Vagina (tissue), 2 donors: ENCODE results near the gene GINS1. TPM values are rescaled to one million over a fixed set of nuclear protein-coding genes. Genes with fewer than 3 reads are reported as not detected.
"Not testable (repeated sequence)": the region's sequence is repeated elsewhere in the genome, so short reads cannot be mapped to it uniquely, and the experiment has no call there.

Experiments
- DNase-seq, 2 donors: peaks; one replicate each; pipeline ENCODE4 v3.0.0-alpha.2; 2017; ENCODE audit errors: extremely low spot score in 2 of 2
- H3K27ac ChIP-seq: fragments of 200-600 bp; sonication (generic); one replicate; pipeline ENCODE4 v1.5.1; 2019
- H3K27me3 ChIP-seq: fragments of 200-600 bp; sonication (generic); one replicate; pipeline ENCODE4 v1.5.1; 2019
- H3K36me3 ChIP-seq, 2 donors: fragments of 200-600 bp; sonication (generic); one replicate each; pipeline ENCODE4 v1.5.1; 2017 to 2019
- H3K4me1 ChIP-seq: fragments of 200-600 bp; sonication (generic); one replicate; pipeline ENCODE4 v1.5.1; 2019
- H3K4me3 ChIP-seq, 2 donors: fragments of 200-600 bp; sonication (generic); 1 replicate in 1 of 2; 2 replicates in 1 of 2; pipeline ENCODE4 v1.5.1; 2016 to 2019
- H3K9me3 ChIP-seq: fragments of 200-600 bp; sonication (generic); one replicate; pipeline ENCODE4 v1.5.1; 2019
- POLR2A ChIP-seq, 2 donors: fragments of 450-650 bp; IDR thresholded peaks; one replicate each; pipeline ENCODE4 v1.6.1; 2017; ENCODE audit warnings: antibody characterized with exemption in 2 of 2, mild to moderate bottlenecking in 2 of 2, moderate library complexity in 2 of 2
- POLR2AphosphoS5 ChIP-seq, 2 donors: sonication (generic); formaldehyde crosslinking; IDR thresholded peaks; one replicate each; pipeline ENCODE4 v1.9.0; 2017; ENCODE audit warnings: antibody characterized with exemption in 2 of 2, mild to moderate bottlenecking in 2 of 2, low read depth in 1 of 2; ENCODE audit not compliant: insufficient read depth in 1 of 2
- intact Hi-C: fragments of 100-400 bp; cut with DNase I; formaldehyde crosslinking; loops from one replicate; pipeline ENCODE4 v1.15.1; 2023
- total RNA-seq: library from RNA; depleted of rRNA; stranded (reverse); fragments of >200 nt; gene quantifications from one replicate; pipeline ENCODE4 v1.2.3, GENCODE V29; 2016
- TF ChIP-seq, protein P1 (sequence below), 3 experiments: fragments of 450-650 bp in 2 of 3; fragments of 200-600 bp in 1 of 3; sonication (generic) in 1 of 3; IDR thresholded peaks; one replicate each; pipeline ENCODE4 v1.5.1; 2017 to 2019; ENCODE audit warnings: antibody characterized with exemption in 3 of 3, mild to moderate bottlenecking in 2 of 3, moderate library complexity in 2 of 3

Gene GINS1
- total RNA-seq, 1 donor from 2014 or later = 2.0 TPM

DNA sequence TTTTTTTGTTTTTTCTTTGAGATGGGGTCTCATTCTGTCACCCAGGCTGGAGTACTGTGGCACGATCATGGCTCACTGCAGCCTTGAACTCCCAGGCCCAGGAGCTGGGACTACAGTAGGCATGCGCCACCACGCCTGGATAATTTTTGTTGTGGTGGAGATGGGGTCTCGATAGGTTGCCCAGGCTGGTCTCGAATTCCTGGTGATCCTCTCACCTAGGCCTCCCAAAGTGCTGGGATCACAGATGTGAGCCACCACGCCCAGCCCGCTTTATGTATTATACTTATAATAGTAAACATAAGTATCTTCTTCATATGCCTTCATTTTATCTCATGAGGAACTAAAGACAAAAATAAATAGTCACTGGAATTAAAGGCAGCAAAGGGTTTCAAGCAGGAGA lies 63.5 kb downstream of the GINS1 start:
- Histone ChIP-seq H3K9me3 (no peaks in the 10 kb centered on the region), H3K27me3 (no peaks in the 10 kb centered on the region), H3K4me3 (no peak overlapping the region), H3K27ac (no peak overlapping the region), H3K4me1 (no peaks in the 10 kb centered on the region), H3K36me3 (peaks cover 0 to 15% of the 10 kb centered on the region in 2 donors)
- DNase-seq = no peak
- intact Hi-C loops = no loop called here
- TF ChIP-seq POLR2AphosphoS5 (IDR thresholded peaks at IDR 0.05; ENCODE audit: insufficient read depth in 1 of 2, low read depth in 1 of 2) (no peak), POLR2A (IDR thresholded peaks at IDR 0.05) (no peak)
- TF ChIP-seq, protein P1, sequence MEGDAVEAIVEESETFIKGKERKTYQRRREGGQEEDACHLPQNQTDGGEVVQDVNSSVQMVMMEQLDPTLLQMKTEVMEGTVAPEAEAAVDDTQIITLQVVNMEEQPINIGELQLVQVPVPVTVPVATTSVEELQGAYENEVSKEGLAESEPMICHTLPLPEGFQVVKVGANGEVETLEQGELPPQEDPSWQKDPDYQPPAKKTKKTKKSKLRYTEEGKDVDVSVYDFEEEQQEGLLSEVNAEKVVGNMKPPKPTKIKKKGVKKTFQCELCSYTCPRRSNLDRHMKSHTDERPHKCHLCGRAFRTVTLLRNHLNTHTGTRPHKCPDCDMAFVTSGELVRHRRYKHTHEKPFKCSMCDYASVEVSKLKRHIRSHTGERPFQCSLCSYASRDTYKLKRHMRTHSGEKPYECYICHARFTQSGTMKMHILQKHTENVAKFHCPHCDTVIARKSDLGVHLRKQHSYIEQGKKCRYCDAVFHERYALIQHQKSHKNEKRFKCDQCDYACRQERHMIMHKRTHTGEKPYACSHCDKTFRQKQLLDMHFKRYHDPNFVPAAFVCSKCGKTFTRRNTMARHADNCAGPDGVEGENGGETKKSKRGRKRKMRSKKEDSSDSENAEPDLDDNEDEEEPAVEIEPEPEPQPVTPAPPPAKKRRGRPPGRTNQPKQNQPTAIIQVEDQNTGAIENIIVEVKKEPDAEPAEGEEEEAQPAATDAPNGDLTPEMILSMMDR (IDR thresholded peaks at IDR 0.05) = no peak

DNA sequence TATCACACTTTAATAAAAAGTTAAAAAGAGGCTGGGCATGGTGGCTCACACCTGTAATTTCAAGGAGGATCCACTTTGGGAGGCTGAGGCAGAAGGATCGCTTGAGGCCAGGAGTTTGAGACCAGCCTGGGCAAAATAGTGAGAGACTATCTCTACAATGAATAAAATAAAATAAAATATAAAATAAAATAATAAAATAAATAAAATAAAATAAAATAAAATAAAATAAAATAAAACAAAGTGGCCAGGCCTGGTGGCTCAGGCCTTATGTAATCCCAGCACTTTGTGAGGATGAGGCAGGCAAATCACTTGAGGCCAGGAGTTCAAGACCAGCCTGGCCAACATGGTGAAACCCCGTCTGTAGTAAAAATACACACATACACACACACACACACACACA lies 65.8 kb downstream of the GINS1 start:
- H3K4me3 ChIP-seq, H3K27ac ChIP-seq, H3K9me3 ChIP-seq, H3K27me3 ChIP-seq, DNase-seq, intact Hi-C loops, H3K36me3 ChIP-seq, H3K4me1 ChIP-seq: not testable (repeated sequence)

DNA sequence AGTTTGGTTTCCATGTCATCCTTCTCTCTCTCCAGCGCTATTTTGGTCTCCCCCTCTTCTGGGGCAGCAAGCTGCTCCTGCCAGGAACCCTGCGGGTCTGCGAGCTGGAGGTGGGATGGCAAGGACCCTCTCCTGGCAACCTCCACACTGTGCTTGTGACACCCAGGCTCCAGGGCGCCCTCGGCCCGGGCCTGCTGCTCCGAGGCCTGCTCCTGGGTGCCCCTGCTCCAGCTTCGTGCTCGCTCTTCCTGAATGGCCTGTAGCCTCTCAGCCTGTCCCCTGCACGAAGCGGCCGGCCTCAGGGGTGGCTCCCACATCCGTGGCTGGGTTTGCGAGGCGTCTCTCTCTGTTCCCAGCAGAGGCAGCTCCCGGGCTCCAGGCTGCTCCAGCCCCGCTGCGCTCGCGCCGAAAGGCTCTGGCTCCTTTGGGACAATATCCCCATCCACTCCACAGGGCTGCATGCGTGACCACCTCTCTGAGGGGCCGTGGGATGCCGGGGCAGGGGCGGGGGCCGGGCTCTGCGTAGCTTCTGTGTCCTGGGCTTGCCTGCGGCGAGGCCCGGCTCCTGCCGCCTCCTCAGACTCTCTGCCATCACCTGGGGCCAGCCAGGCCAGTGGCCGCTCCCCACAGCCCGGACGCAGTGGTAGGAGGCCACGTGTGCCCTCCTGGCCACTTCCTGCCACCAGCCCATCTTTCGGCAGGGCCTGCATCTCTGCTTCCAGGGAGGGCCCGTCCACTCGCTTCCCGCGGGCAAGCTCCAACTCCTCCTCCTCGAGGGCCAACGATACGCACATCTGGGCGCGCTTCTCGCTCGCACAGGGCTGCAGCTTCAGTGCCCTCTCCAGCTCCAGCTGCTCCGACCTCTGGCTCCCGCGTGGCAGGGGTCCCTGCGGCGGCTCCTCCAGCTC lies 68.9 kb downstream of the GINS1 start:
- no peak for DNase-seq
- H3K4me3 ChIP-seq = no peak overlapping the region
- H3K27ac ChIP-seq = no peak overlapping the region
- peaks cover 7% of the 10 kb centered on the region for H3K4me1 ChIP-seq
- TF ChIP-seq POLR2A (IDR thresholded peaks at IDR 0.05) (no peak), POLR2AphosphoS5 (IDR thresholded peaks at IDR 0.05; ENCODE audit: insufficient read depth in 1 of 2, low read depth in 1 of 2) (no peak)
- TF ChIP-seq, protein P1 (IDR thresholded peaks at IDR 0.05) = no peak
- H3K27me3 ChIP-seq = no peaks in the 10 kb centered on the region
- H3K9me3 ChIP-seq = no peaks in the 10 kb centered on the region
- intact Hi-C loops = no loop called here
- peaks cover 0 to 3% of the 10 kb centered on the region in 2 donors for H3K36me3 ChIP-seq

DNA sequence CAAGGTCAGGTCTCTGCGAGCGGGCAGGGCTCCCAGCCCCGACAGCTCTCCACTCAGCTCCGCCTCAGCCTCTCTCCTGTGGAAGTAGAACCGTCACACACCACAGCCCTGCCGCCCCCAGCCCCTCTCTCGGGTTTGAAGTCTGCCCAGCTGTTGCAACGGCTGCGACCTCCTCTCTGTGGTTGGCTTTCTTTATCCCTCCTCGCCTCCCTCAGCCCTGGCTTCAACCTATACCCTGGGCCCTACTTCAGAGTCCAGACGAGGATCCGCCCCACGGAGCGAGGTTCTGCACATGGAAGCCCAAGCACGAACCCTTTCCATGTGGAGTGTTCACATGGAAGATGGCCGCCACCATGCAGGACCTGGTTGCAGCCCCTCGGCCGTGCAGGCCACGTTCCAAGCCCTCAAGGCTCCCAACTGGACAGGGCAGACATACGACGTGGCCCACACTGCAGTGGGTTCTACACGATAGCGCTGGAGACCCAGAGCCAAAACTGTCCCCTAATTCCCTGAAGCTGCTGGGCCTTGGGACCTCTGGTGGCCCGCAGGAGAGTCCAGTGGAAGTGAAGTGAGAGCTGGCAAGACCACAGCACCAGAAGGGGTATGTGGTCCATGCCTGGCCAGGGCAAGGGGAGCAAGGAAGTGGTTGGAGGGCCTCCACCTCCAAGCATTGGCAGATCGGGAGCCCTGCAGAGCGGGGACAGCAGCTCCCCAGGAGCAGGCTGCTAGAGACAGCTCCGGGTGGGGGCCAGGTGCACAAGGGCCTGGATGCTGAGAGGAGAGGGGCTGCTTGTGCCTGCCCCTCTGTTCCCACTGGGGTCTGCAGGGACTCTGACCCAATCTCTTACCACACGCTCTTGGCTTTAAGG lies 69.8 kb downstream of the GINS1 start:
- H3K4me1 ChIP-seq = peaks cover 7% of the 10 kb centered on the region
- TF ChIP-seq POLR2A (IDR thresholded peaks at IDR 0.05) (no peak), POLR2AphosphoS5 (IDR thresholded peaks at IDR 0.05; ENCODE audit: insufficient read depth in 1 of 2, low read depth in 1 of 2) (no peak)
- TF ChIP-seq, protein P1 (IDR thresholded peaks at IDR 0.05) = no peak
- no peaks in the 10 kb centered on the region for H3K27me3 ChIP-seq
- DNase-seq = no peak
- H3K36me3 ChIP-seq = peaks cover 0 to 9% of the 10 kb centered on the region in 2 donors
- H3K9me3 ChIP-seq = no peaks in the 10 kb centered on the region
- no peak overlapping the region for H3K4me3 ChIP-seq
- intact Hi-C loops = no loop called here
- no peak overlapping the region for H3K27ac ChIP-seq

DNA sequence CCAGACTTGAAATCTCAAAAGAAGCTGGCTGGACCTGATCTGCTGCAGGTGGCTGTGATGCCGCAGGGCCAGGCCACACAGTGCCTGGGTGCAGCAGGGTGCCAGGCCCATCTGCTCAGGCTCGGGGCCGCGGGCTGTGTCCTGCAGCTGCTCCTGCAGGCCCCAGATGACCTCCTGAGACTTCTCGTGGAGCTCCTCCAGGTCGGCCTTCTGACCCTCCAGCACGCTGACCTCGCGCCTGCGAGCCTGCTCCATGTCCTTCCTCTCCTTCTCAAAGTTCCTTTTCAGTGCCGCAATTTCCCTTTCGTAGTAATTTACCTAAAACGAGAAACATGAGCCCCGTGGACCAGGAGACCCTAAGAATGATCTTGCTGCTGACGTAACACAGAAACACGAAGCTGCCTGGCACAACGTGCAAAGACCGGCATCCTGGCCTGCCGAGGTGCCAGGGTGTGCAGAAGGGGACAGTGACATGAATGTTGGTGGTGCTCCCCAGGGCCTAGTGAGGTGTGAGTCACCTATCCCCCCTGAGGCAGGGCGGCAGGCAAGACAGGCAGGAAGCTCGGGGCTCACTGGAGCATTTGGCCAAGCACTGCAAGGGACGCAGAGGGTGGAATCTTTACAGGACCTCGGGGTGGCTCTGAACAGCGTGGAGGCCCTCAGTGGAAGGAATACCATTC lies 71.6 kb downstream of the GINS1 start:
- intact Hi-C loops = no loop called here
- Histone ChIP-seq H3K9me3 (no peaks in the 10 kb centered on the region), H3K27me3 (no peaks in the 10 kb centered on the region), H3K36me3 (peaks cover 0 to 9% of the 10 kb centered on the region in 2 donors), H3K4me1 (peaks cover 7% of the 10 kb centered on the region), H3K27ac (no peak overlapping the region), H3K4me3 (no peak overlapping the region)
- TF ChIP-seq POLR2AphosphoS5 (IDR thresholded peaks at IDR 0.05; ENCODE audit: insufficient read depth in 1 of 2, low read depth in 1 of 2) = no peak
- no peak for DNase-seq
